HG03565 (cell line): ENCODE data around the gene ZSWIM5.
"Not testable (repeated sequence)": the region's sequence is repeated elsewhere in the genome, so short reads cannot be mapped to it uniquely, and the experiment has no call there.

Experiments
- ATAC-seq: cut with Tn5 transposase; IDR thresholded peaks from one replicate; pipeline ENCODE4 v1.9.1; 2021; ENCODE audit warnings: mild to moderate bottlenecking, moderate library complexity; ENCODE audit not compliant: unreplicated experiment

ZSWIM5 gene

GRCh38 chr1:45097944-45098343 lies 108.5 kb downstream of the ZSWIM5 start:
- ATAC-seq, result no peak

- no peak for ATAC-seq
Measured at GRCh38 chr1:45097079-45097478, 109.3 kb downstream of the ZSWIM5 start.

- no peak for ATAC-seq
Measured at GRCh38 chr1:45095450-45095849, 111.0 kb downstream of the ZSWIM5 start.

GRCh38 chr1:45094371-45094770 lies 112.0 kb downstream of the ZSWIM5 start:
- ATAC-seq, result not testable (repeated sequence)

GRCh38 chr1:45093334-45093733 lies 113.1 kb downstream of the ZSWIM5 start:
- ATAC-seq, result no peak

- ATAC-seq, result no peak
Measured at GRCh38 chr1:45089711-45090110, 116.7 kb downstream of the ZSWIM5 start.

- ATAC-seq, result no peak
Measured at GRCh38 chr1:45084562-45084961, 121.8 kb downstream of the ZSWIM5 start.

- ATAC-seq, result no peak
Measured at GRCh38 chr1:45079533-45079932, 126.9 kb downstream of the ZSWIM5 start.

GRCh38 chr1:45076959-45077358 lies 129.4 kb downstream of the ZSWIM5 start:
- not testable (repeated sequence) for ATAC-seq

GRCh38 chr1:45071567-45071966 lies 134.8 kb downstream of the ZSWIM5 start:
- no peak for ATAC-seq

- no peak for ATAC-seq
Measured at GRCh38 chr1:45067806-45068205, 138.6 kb downstream of the ZSWIM5 start.

- ATAC-seq, result no peak
Measured at GRCh38 chr1:45065083-45065482, 141.3 kb downstream of the ZSWIM5 start.

- not testable (repeated sequence) for ATAC-seq
Measured at GRCh38 chr1:45062463-45062862, 143.9 kb downstream of the ZSWIM5 start.

- no peak for ATAC-seq
Measured at GRCh38 chr1:45059829-45060228, 146.6 kb downstream of the ZSWIM5 start.

- no peak for ATAC-seq
Measured at GRCh38 chr1:45057542-45057941, 148.9 kb downstream of the ZSWIM5 start.

GRCh38 chr1:45051005-45051772 lies 155.2 kb downstream of the ZSWIM5 start:
- ATAC-seq, result no peak

- no peak for ATAC-seq
Measured at GRCh38 chr1:45047032-45047431, 159.4 kb downstream of the ZSWIM5 start.

- no peak for ATAC-seq
Measured at GRCh38 chr1:45044916-45045315, 161.5 kb downstream of the ZSWIM5 start.

- no peak for ATAC-seq
Measured at GRCh38 chr1:45043094-45043493, 163.3 kb downstream of the ZSWIM5 start.

- ATAC-seq, result no peak
Measured at GRCh38 chr1:45040297-45040696, 166.1 kb downstream of the ZSWIM5 start.

- ATAC-seq, result no peak
Measured at GRCh38 chr1:45038661-45039364, 167.6 kb downstream of the ZSWIM5 start.

- no peak for ATAC-seq
Measured at GRCh38 chr1:45038240-45038639, 168.2 kb downstream of the ZSWIM5 start.
